HFFc6 (cell line): Measurements from ENCODE around the gene GAMT. TPM values are rescaled to one million over a fixed set of nuclear protein-coding genes. Genes with fewer than 3 reads are reported as not detected.

Source experiments
- DNase-seq: peaks from one replicate; pipeline ENCODE4 v3.0.0-alpha.2; 2018
- H3K27ac Mint-ChIP-seq: 2 replicates; pipeline ENCODE4 v1.8.0; 2020; ENCODE audit warnings: mild to moderate bottlenecking, mixed read lengths
- H3K27me3 Mint-ChIP-seq: 2 replicates; pipeline ENCODE4 v1.8.0; 2021; ENCODE audit warnings: mild to moderate bottlenecking, moderate library complexity, mixed read lengths; ENCODE audit not compliant: insufficient read depth
- H3K36me3 Mint-ChIP-seq: 2 replicates; pipeline ENCODE4 v1.8.0; 2021; ENCODE audit warnings: low read depth, mixed read lengths
- H3K4me1 Mint-ChIP-seq: 2 replicates; pipeline ENCODE4 v1.8.0; 2020; ENCODE audit warnings: low read depth, mixed read lengths
- H3K4me3 Mint-ChIP-seq: 2 replicates; pipeline ENCODE4 v1.8.0; 2020; ENCODE audit warnings: mild to moderate bottlenecking, moderate library complexity, mixed read lengths
- H3K9me3 Mint-ChIP-seq: 2 replicates; pipeline ENCODE4 v1.8.0; 2020; ENCODE audit warnings: mild to moderate bottlenecking, mixed read lengths
- CTCF ChIP-seq: fragments of 200-600 bp; sonication (generic); IDR thresholded peaks from 2 replicates; pipeline ENCODE4 v1.5.0; 2021; ENCODE audit warnings: antibody characterized with exemption, mild to moderate bottlenecking
- total RNA-seq, 6 experiments: library from RNA; stranded (reverse); fragmentation: NEBNext Ultra II Directional; extraction: Animal tissue kit (Norgen Biotek cat#: 25700); gene quantifications; 2 replicates in 1 of 6; 3 replicates in 5 of 6; pipeline ENCODE4 v1.2.3, GENCODE V29; 2021

GAMT gene
- total RNA-seq, 6 experiments from 2014 or later, result 55.2 to 71.3 (median 67.7) TPM

- no peak for TF ChIP-seq CTCF
- H3K27me3 Mint-ChIP-seq, result no peaks in the 10 kb centered on the region
- no peaks in the 10 kb centered on the region for H3K9me3 Mint-ChIP-seq
- DNase-seq, result no peak
- H3K4me3 Mint-ChIP-seq, result no peak overlapping the region
- peaks cover 5% of the 10 kb centered on the region for H3K4me1 Mint-ChIP-seq
- no peak overlapping the region for H3K27ac Mint-ChIP-seq
- peaks cover 22% of the 10 kb centered on the region for H3K36me3 Mint-ChIP-seq
Measured at GRCh38 chr19:1366899-1367870, 34.2 kb downstream of the GAMT start.

- Mint-ChIP-seq H3K9me3 (no peaks in the 10 kb centered on the region), H3K27me3 (no peaks in the 10 kb centered on the region), H3K4me1 (peaks cover 14% of the 10 kb centered on the region), H3K36me3 (peaks cover 26% of the 10 kb centered on the region), H3K27ac (no peak overlapping the region), H3K4me3 (no peak overlapping the region)
- TF ChIP-seq CTCF, result no peak
- no peak for DNase-seq
Measured at GRCh38 chr19:1366296-1366695, 35.0 kb downstream of the GAMT start.

GRCh38 chr19:1365319-1366269 lies 35.7 kb downstream of the GAMT start:
- peaks cover 21% of the 10 kb centered on the region for H3K4me1 Mint-ChIP-seq
- H3K27ac Mint-ChIP-seq, result no peak overlapping the region
- H3K4me3 Mint-ChIP-seq, result no peak overlapping the region
- TF ChIP-seq CTCF, result no peak
- DNase-seq, result no peak
- H3K36me3 Mint-ChIP-seq, result peaks cover 26% of the 10 kb centered on the region
- no peaks in the 10 kb centered on the region for H3K27me3 Mint-ChIP-seq
- no peaks in the 10 kb centered on the region for H3K9me3 Mint-ChIP-seq

- Mint-ChIP-seq H3K4me1 (peaks cover 34% of the 10 kb centered on the region), H3K27ac (no peak overlapping the region), H3K36me3 (peaks cover 21% of the 10 kb centered on the region), H3K9me3 (no peaks in the 10 kb centered on the region), H3K4me3 (no peak overlapping the region), H3K27me3 (no peaks in the 10 kb centered on the region)
- peak; percentile 63 for TF ChIP-seq CTCF
- no peak for DNase-seq
Measured at GRCh38 chr19:1364070-1364704, 37.2 kb downstream of the GAMT start.

- TF ChIP-seq CTCF, result no peak
- H3K4me1 Mint-ChIP-seq, result peaks cover 34% of the 10 kb centered on the region
- H3K36me3 Mint-ChIP-seq, result peaks cover 21% of the 10 kb centered on the region
- no peaks in the 10 kb centered on the region for H3K9me3 Mint-ChIP-seq
- no peak for DNase-seq
- H3K27ac Mint-ChIP-seq, result no peak overlapping the region
- no peaks in the 10 kb centered on the region for H3K27me3 Mint-ChIP-seq
- H3K4me3 Mint-ChIP-seq, result no peak overlapping the region
Measured at GRCh38 chr19:1363599-1363998, 37.7 kb downstream of the GAMT start.
